ENCODE results near the gene SGMS1.
A peak's percentile ranks its signal among the peaks of the same experiment; 100 is the strongest.
"Not testable (repeated sequence)": the region's sequence is repeated elsewhere in the genome, so short reads cannot be mapped to it uniquely, and the experiment has no call there.

Gene SGMS1

DNA sequence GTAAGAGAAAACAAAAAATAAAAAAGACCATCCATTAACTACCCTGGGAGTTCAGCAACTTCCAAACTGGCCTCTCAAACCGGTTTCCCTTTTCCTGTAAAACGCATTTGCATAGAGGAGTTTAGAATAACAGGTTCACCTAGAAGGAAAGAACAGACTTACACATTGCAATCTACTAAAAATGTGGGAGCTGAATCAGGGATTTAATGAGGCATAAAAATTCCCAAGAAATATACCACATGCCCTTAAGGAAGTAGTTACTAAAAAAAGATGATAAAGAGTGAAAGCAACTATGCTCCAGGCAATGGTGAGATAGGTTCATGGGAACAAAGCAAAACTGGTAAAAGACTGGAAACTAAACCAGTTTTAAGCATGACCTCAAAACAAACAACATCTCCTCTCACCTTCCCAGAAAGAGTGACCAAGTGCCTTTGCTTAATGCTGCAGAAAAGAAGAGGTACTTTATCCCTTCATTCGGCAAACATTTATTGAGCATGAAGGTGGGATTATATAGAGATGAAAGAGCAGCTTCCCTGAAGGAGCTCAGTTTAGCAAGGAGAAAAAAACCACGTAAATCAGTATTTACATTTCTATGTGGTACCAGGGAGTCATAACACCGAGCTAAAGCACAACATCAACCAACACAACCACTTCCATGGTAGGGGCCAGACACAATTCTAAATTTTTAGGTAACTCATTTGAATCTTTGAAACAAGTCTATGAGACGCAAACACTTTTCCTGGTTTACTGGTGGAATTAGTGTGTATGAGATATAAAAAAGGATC lies 152.8 kb downstream of the SGMS1 start:
- no peak for DNase-seq (ENCODE audit: low read depth in 2 of 2)

DNA sequence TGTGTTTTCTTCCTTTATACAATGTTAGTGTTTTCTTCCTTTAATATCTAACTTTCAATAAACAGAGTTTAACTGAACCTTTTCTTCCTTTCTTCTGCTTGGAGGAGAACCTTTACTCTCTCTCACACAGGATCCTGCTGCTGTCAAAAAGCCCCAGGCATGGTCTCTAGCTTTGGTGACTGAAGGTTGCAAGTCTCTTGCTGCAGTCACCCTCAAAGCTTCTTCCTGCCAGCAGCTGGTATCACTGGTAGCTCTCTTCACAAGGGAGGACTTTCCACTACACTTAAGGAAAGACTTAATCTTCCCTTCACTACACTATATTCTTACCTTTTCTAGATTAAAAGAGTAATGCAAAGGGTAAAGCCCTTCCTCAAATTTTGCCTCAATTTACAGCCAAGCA lies 153.4 kb downstream of the SGMS1 start:
- no peak for DNase-seq (ENCODE audit: low read depth in 2 of 2)

DNA sequence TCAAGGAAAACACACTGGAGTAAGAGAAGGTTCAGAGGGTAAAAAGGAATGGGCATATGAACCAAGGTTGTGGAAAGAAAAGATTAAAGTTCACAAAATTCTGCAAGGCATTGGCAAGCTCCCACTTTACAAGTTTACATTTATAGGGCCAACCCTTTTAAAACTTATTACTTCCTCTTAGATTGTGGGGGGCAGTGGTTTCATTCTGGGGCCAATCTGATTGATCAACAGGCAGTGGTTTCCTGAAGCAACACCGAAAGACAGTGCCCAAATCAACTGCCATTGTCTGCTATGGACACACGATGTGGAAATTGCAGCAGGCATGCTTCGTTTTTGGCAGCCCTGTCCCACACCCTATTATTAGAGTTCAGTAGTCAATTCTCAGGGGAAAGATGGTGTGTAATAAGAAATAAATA lies 154.0 kb downstream of the SGMS1 start:
- DNase-seq (ENCODE audit: low read depth in 2 of 2), result no peak

DNA sequence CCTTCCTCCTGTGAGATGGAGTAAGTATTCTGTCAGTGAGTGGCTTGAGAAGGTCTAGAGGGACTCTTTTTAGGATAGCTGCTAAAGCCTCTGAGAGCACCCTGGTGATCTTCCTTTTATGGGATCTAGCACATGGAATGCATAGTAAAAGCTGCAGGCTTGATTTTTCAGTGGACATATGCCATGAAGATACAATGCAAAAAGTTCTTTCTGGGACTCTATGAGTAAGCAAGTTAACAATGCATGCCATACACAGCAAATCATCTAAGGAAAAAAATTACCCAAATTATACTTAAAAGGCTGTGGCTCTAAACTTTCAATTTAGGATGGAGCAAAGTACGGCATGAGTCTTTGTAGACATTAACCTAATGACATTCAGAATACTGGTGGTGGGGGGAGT lies 154.5 kb downstream of the SGMS1 start:
- peak; percentile 8 to 27 for DNase-seq (ENCODE audit: low read depth in 2 of 2)

DNA sequence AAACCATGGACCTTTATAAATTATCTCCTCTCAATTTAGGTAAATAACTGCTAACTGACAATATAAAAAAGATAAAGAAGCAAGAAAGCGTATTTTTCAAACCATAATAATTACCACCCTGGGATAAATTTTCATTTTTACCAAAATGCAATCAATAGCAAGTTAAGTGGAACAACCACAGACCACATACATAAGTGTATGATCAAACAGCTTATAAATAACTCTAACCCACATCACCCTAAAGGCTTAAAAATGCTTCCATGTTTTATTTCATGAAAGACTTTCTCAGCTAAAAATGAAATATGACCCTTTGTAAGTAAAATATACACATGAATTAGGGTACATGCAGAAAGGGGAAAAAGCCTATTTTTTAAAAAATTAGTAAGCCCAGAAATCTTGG lies 156.5 kb downstream of the SGMS1 start:
- no peak for DNase-seq (ENCODE audit: low read depth in 2 of 2)

DNA sequence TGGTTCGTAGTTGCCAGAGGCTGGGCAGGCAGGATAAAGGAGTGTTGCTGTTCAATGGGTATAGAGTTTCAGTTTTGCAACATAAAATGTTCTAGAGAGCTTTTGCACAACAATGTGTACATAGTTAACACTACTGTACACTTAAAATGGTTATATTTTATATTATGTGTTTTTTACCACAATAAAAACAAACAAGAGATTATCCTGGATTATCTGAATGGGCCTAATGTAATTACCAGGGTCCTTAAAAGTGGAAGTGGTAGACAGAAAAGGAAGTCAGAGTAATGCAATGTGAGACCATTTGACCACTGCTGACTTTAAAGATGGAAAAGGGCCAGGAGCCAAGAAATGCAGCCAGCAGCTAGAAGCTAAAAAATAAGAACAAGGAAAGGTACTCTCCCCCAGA lies 159.7 kb downstream of the SGMS1 start:
- DNase-seq (ENCODE audit: low read depth in 2 of 2), result no peak

DNA sequence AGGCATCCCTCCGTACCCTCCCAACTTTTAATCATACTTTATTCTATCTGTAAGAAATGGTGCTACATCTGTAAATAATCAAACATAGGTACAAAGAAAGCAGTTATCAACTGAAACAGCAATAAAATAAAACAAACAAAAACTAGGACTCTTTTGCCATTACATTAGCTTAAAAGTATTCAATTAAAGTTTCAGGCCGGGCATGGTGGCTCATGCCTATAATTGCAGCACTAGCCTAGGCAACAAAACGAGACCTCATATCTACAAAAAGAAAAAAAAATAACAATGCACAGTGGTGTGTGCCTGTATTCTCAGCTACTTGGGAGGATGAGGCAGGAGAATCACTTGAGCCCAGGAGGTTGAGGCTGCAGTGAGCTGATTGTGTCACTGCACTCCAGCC lies 161.9 kb downstream of the SGMS1 start:
- no peak for DNase-seq (ENCODE audit: low read depth in 2 of 2)

DNA sequence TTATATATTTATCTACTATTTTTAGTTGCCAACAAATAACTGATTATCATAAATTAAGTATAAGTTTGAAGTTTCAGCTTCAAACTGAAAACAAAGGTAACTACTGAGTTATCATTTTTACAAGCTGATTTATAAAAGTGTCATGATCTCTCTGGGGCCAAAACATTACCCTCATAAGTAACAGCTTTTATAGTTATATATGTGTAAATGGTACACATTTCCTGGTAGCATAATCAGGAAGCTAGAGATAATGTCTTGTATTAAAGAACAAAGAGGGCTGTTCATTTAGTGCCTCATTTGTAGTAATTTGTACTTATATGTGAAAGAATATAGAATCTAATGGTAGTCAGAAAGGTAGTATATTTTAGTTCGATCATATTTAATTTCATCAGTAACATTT lies 162.6 kb downstream of the SGMS1 start:
- DNase-seq (ENCODE audit: low read depth in 2 of 2), result no peak

DNA sequence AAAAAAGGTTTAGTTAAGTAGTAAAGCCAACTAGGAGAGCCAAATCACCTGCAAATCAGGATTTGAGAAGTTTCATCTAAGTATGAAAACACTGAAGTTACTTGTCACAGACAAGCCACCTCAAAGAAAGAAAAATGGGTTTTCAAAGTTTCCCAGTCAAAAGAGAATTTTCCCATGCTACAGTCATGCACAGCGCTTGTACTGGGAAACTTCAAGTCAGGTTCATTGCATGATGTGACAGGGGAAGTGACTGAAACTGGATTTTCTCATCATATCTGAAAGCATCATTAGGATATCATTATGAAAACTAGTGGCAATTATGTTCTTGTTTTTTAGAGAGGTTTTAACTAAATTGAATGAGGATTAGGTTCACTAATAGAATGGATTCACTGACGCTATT lies 167.0 kb downstream of the SGMS1 start:
- DNase-seq (ENCODE audit: low read depth in 2 of 2), result no peak

DNA sequence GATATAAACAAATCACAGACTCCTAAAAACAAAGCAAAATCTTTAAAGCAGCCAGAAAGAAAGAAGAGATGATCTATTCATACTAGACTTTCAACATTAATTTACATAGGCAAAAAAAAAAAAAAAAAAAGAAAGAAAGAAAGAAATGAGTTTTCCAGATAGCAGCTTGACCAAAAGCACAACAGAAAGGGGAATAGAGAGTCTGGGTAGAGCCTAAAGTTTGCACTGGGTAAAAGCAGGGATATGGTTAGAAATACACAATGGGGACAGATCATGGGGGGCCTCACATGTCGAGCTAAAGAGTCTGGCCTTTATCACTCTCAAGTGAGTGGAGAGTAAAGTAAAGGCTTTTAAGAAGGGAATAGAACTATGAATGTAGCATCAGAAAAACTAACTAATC lies 169.8 kb downstream of the SGMS1 start:
- no peak for DNase-seq (ENCODE audit: low read depth in 2 of 2)

DNA sequence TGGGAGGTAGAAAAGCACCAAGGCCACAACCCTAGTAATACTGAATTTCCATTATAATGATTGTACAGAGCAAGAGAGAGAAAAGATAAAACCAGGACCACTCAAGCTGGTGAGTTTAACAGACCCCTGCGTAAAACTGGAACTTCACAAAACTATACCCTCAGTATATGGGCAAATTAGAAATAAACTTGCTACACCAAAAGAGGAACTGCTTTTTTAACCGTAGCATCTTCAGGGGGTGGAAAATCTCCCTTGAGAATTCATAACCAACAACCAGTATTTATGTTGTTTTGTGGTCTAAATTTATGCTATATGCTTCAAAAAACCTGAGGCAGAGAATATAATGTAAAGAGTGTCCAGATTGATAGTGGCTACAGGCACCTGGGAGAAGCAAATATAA lies 171.2 kb downstream of the SGMS1 start:
- no peak for DNase-seq (ENCODE audit: low read depth in 2 of 2)

DNA sequence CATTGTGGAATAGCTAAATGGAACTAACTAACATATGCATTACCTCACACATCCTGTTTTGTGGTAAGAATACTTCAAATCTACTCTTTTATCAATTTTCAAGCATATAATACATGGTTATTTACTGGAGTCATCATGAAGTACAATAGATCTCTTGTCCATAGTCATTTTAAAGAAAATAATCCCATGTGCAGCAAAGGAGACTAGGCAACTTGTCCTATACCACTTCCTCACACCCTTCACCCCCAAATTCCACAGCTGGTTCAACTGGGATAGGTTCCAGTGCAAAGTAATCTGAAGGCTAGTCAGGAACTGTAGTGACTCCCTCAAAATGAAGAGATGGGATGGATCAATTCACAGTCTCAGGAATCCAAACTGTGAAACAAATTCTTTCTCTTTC lies 176.1 kb downstream of the SGMS1 start:
- no peak for DNase-seq (ENCODE audit: low read depth in 2 of 2)

DNA sequence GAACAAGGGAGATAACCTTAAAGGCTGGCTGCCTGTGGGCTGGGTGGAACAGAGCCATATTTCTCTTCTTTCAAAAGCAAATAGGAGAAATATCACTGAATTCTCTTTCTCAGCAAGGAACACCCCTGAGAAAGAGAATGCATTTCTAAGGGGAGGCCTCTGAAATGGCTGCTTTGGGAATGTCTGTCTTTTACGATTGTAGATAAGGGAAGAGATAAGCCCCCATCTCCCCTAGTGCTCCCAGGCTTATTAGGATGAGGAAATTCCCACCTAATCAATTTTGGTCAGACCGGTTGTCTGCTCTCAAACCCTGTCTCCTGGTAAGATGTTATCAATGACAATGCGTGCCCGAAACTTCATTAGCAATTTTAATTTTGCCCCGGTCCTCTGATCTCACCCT lies 178.0 kb downstream of the SGMS1 start:
- DNase-seq (ENCODE audit: low read depth in 2 of 2), result not testable (repeated sequence)

DNA sequence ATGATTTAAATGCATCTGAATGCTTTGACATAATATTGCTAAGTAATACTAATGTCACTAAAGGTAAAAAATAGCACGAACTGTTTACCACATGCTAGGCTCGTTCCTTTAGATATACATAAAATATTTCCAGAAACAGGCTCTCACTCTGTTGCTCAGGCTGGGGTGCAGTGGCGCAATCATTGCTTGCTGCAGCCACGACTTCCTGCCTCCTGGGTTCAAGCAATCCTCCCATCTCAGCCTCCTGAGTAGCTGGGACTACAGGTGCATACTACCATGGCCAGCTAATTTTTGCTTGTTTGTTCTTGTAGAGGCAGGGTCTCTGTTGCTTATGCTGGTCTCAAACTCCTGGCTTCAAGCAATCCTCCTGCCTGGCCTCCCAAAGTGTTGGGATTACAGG lies 183.3 kb downstream of the SGMS1 start:
- DNase-seq (ENCODE audit: low read depth in 2 of 2), result no peak

DNA sequence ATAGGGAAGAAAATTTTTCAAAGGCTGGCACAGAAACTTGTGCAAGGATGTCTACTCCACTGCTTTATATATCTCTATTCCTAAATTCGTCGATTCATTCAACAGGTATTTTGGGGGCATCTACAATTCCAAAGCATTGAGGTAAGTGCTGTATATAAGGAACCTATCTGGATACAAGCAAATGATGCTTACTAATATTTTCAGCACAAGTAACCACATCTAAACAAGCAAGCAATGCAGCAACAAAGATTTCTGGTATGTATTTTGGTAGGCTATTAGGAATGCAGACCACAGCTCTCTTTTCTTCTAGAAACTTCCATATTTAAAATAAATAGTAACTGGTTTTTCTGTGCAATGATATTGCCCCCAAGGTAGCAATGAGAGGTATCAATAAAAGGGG lies 183.9 kb downstream of the SGMS1 start:
- no peak for DNase-seq (ENCODE audit: low read depth in 2 of 2)

DNA sequence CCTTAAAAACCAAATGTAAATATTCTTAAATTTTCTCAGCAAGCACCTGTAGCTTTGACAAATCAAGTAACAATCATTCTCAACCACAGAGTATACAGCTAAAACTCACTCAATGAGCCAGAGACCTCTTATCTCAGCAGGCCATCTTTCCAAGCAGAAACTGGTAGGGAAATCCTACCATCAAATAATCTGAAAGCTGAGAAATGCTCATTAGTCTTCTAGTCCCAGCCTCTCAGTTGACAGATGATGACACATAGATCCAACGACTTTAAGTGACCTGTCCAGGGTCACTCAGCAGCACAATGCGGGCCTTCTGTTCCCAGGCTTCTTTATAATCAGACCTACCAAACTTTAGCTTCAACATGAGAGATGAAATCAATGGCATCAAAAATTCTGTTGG lies 184.6 kb downstream of the SGMS1 start:
- no peak for DNase-seq (ENCODE audit: low read depth in 2 of 2)

DNA sequence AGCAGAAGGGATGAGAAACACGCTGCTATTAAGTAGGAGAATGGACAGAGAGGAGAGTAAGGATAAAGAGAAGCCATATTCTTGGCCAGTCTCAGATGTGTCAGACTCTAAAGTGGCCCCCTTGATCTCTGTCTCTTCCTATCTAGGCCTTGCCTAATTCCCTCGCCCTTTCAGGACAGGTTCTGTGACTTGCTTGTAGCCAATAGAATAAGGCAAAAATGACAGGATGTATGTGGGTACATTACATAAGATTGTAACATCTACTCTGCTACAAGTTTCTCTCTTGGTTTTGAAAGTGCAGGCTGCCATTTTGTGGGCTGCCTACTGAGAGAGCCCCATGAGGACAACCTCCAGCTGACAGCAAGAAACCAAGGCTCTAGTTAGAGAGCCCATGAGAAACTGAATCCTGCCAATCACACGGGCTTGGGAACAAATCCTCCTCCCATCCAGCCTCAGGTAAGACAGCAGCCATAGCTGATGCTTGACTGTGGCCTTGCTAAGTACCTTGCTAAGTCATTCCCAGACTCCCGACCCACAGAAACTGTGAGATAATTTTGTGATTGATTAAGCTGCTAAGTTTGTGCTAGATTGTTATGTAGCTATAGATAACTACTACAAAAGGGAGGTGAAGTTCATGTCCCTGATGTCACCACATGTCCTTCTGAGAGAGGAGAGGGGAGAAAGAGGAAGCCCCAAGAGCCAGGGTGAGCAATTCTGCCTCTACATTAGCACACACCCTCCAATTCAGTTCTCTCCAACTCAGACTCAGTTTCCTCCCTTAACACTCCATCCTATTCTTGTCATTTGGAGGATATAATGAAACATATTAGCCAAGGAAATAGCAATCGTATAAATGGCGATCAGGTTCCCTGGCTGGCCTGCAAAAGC lies 185.5 kb downstream of the SGMS1 start:
- DNase-seq (ENCODE audit: low read depth in 2 of 2), result no peak

DNA sequence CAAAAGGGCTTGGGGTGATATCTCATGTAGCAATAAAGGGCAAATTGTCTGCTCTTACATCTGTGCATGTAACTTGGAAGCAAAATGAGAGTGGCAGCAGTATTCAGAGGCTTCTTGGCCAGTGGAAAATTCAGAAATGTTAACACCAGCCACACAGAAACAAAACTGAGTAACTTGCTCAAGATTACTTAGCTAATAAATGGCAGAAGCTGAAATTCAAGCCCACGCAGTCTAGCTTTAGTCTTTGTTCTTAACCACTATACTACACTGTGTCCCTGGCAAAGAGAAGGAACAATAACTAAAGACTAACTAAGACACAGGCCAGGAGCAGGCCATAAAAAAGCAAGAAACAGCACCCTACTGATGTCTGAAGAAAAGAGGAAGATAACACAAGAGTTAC lies 186.5 kb downstream of the SGMS1 start:
- no peak for DNase-seq (ENCODE audit: low read depth in 2 of 2)

DNA sequence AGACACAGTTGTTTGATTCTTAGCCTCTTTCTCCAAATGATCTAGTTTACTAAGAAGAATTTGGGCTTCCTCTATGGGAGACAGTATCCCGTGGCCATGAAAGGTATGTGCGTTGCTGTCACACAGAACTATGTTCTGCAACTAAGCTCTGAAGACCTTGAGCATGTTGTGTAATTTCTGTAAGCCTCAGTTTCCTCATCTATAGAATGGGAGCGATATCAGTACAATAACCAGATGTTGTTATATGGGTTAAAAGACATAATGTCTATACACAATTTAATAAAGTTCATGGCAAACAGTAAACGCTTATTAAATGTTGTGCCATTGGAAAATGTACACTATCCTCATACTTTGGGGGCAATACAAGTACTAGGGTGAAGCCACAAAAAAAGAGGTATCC lies 187.0 kb downstream of the SGMS1 start:
- no peak for DNase-seq (ENCODE audit: low read depth in 2 of 2)

DNA sequence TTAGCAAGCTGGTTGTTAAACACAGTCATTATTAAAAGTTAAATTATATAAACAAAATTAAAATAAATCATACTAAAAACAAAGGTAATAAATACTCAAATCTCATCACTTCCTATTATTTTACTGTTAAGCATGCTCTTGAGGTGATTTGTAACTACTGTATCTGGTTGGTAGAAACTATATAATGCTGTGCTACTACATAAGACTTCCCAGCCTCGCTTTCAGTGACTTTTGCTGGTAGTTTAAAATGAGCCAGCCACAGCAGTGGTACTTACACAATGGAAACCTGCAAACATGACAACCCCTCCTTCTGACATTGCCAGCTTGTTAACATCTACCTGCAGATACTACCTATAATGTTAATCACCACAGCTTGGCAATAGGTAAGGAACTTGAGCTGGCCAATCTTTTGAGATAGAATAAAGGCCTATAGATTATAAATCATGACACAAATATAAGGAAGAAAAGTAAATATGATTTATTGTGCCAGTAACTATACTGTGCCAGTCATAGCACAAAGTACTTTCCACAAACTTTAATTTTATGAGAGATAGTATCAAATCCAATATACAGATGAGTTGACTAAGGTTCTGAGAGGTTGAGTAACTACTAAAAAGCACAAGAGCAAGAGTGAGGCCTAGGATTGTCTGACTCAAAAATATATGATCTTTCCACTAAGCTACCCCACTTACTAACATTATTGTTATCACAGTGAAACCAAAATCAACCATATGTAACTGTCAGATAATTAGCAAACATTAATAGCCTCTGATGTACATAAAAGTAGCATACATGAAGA lies 191.3 kb downstream of the SGMS1 start:
- no peak for DNase-seq (ENCODE audit: low read depth in 2 of 2)

DNA sequence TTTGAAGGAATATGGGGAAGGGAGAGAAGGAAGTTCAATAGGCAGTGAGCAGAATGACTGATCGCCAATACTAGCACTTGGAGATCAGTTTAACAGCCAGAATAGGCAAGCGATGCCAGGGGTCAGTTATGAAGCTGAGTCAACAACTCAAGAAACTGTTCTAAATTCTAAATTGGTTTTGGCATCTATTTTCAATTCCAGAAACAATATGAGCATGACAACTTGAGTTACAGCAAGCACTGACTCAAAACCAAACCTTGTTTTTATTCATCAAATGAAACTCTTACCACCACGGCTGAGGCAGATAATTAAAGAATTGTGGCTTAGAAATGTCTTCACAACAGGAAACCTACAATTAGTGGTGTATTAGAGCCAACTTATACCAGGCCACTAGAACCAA lies 192.0 kb downstream of the SGMS1 start:
- peak; percentile 42 to 46 for DNase-seq (ENCODE audit: low read depth in 2 of 2)

DNA sequence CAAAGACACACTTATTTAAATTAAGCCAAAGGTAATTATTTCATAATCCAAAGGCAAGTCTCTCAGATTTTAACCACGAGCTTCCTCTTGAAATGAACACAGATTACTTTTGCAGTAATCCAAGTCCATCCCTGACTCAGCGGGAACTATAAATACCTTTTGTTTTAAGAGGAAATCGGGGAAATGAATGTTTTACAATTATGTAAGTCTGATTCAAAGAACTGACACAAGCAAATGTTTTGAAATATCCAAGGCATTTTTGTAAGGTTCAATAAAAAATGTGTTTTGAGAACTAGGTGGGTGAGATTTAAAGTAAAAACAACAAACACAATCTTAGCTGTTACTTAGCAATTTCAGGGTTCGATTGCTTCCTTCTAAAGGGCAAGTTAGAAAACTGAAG lies 192.6 kb downstream of the SGMS1 start:
- no peak for DNase-seq (ENCODE audit: low read depth in 2 of 2)
